ENCODE measurements around the gene NOTUM. TPM values are rescaled to one million over a fixed set of nuclear protein-coding genes. Genes with fewer than 3 reads are reported as not detected.
A peak's percentile ranks its signal among the peaks of the same experiment; 100 is the strongest.

Gene NOTUM
- total RNA-seq, 2 experiments from 2014 or later = not detected

DNA sequence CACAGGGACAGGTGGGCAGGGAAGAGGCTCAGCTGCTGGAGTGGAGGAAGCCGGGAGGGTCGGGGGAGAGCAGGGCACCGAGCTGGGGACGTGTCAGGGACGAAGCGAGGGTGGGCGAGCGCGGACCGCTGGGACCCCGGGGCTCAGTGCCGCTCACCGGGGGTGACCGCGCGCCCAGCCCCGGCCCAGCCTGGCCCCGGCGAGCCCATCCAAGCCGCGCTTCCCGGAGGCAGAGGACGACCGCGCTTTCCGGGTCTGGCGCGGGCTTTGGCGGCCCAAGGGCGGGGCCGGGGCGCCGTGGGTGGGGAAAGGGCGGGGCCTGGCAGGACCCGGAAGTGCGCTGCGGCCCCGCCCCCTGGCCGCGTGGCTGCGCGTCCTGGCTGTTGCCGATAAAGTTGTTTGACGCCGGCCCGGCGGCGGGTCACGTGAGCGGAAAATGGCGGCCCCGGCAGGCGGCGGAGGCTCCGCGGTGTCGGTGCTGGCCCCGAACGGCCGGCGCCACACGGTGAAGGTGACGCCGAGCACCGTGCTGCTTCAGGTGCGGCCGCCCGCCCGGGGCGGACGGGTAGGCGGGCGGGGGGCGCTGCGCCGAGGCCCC lies 16.3 kb upstream of the NOTUM start, which contains the start of gene ASPSCR1:
Gene ASPSCR1 (plus strand): TSS at position 419 of the 598 bp plus-strand sequence. CDS start 18 bp downstream, at position 437.
- TF ChIP-seq, protein P1, sequence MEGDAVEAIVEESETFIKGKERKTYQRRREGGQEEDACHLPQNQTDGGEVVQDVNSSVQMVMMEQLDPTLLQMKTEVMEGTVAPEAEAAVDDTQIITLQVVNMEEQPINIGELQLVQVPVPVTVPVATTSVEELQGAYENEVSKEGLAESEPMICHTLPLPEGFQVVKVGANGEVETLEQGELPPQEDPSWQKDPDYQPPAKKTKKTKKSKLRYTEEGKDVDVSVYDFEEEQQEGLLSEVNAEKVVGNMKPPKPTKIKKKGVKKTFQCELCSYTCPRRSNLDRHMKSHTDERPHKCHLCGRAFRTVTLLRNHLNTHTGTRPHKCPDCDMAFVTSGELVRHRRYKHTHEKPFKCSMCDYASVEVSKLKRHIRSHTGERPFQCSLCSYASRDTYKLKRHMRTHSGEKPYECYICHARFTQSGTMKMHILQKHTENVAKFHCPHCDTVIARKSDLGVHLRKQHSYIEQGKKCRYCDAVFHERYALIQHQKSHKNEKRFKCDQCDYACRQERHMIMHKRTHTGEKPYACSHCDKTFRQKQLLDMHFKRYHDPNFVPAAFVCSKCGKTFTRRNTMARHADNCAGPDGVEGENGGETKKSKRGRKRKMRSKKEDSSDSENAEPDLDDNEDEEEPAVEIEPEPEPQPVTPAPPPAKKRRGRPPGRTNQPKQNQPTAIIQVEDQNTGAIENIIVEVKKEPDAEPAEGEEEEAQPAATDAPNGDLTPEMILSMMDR (IDR thresholded peaks at IDR 0.05) = no peak
- H3K4me1 Mint-ChIP-seq (ENCODE audit: low read depth) = peaks cover 42% of the 10 kb centered on the region
- peaks cover 50% of the 10 kb centered on the region for H3K4me1 ChIP-seq (ENCODE audit: insufficient read depth, low read length)
- H3K27ac Mint-ChIP-seq = peak within 1 kb of the TSS; percentile 95
- H3K9me3 ChIP-seq (ENCODE audit: control insufficient read depth in 1 of 2, insufficient read depth in 1 of 2, low read length in 2 of 2) = peaks cover 0 to 10% of the 10 kb centered on the region in 2 experiments
- ATAC-seq (ENCODE audit: poor library complexity) (peak; percentile 88), DNase-seq (peak; percentile 81 to 96 (median 90))
- ChIA-PET CTCF (interaction anchor here (1.7 to 2.7 kb wide), 3 partner anchors 10 to 18 kb away, joined by 4 to 21 read pairs (median 15); no protein-coding TSS in a partner anchor), POLR2A (interaction anchor here (0.7 to 3.5 kb wide), 9 partner anchors 10 to 542 kb away, joined by 3 to 26 read pairs (median 4); partner anchors contain the start of genes CENPX, FOXK2, LRRC45 and MAFG)
- no peaks in the 10 kb centered on the region for H3K27me3 Mint-ChIP-seq
- peaks cover 22% of the 10 kb centered on the region for H3K36me3 Mint-ChIP-seq (ENCODE audit: low read depth)
- peak within 1 kb of the TSS; percentile 99 for H3K4me3 Mint-ChIP-seq
- no peaks in the 10 kb centered on the region for H3K9me3 Mint-ChIP-seq
- H3K36me3 ChIP-seq (ENCODE audit: insufficient read depth, low read length) = peaks cover 16% of the 10 kb centered on the region
- H3K27me3 ChIP-seq (ENCODE audit: control insufficient read depth in 1 of 2, insufficient read depth in 2 of 2, low read length in 2 of 2) = no peaks in the 10 kb centered on the region
- peak within 1 kb of the TSS; percentile 18 to 75 for H3K27ac ChIP-seq (ENCODE audit: low read depth in 1 of 2, low read length in 2 of 2)
- intact Hi-C loops (cut with DNase I, micrococcal nuclease) = loop anchor here in 1 of 2 experiments (1.0 to 2.0 kb wide), 3 partner anchors 9 to 45 kb away; partner anchors contain the start of genes CENPX and NOTUM
- peak within 1 kb of the TSS; percentile 68 for H3K4me3 ChIP-seq (ENCODE audit: low read length)

DNA sequence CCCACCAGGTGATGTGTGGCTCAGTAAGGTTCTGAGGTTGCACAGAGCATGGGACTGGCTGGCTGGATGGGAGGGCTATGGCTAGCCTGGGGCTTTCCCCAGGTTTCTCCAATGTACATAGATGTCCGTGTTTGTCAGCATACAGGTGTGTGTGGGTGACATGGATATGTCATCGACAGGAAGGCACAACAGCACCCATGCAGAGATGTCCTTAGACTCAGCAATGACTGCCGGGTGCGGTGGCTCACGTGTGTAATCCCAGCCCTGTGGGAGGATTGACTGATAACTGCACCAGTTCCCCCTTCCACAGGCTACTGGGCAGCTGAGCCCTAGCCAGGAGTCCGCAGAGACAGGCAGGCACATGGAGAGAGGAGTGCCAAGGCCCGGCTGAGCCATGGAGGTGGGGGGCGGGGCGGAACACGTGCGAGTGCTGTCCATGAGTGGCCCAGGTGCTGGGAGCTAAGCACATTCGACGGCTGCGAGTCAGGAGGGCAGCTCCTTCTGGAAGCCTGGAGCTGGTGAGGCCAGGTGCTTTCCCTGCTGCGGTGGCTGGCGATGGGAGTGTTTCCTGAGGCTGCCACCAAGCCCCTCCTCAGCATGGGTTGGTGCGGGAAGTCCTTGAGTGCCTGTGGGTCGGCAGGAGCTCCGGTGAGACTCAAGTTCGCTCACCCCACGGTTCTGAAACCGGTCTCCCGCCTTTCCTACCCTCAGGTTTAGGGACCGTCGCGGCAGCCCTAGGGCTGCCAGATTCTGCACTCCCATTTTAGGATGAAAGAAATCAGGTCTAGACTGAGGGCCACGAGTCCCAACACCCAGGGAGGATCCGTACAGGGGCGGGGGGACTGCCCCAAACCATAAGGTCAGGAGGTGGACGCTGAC lies 15.6 kb upstream of the NOTUM start:
- Mint-ChIP-seq H3K27me3 (no peaks in the 10 kb centered on the region), H3K9me3 (no peaks in the 10 kb centered on the region), H3K36me3 (ENCODE audit: low read depth) (peaks cover 21% of the 10 kb centered on the region), H3K4me1 (ENCODE audit: low read depth) (peaks cover 39% of the 10 kb centered on the region), H3K27ac (peak overlapping the region; percentile 95), H3K4me3 (peak overlapping the region; percentile 99)
- ChIA-PET POLR2A (interaction anchor here (0.7 to 3.5 kb wide), 9 partner anchors 9 to 543 kb away, joined by 3 to 26 read pairs (median 4); partner anchors contain the start of genes CENPX, FOXK2, LRRC45 and MAFG), CTCF (interaction anchor here (1.7 to 2.7 kb wide), 2 partner anchors 9 to 17 kb away, joined by 4 to 21 read pairs; no protein-coding TSS in a partner anchor)
- DNase-seq (peak in 5 of 14 experiments; percentile 5 to 68 (median 32)), ATAC-seq (ENCODE audit: poor library complexity) (peak; percentile 25)
- intact Hi-C loops (cut with DNase I, micrococcal nuclease) = loop anchor here in 1 of 2 experiments (1.0 to 2.0 kb wide), 3 partner anchors 8 to 46 kb away; partner anchors contain the start of genes CENPX and NOTUM
- H3K4me1 ChIP-seq (ENCODE audit: insufficient read depth, low read length) = peaks cover 50% of the 10 kb centered on the region
- H3K9me3 ChIP-seq (ENCODE audit: control insufficient read depth in 1 of 2, insufficient read depth in 1 of 2, low read length in 2 of 2) = peaks cover 0 to 10% of the 10 kb centered on the region in 2 experiments
- no peaks in the 10 kb centered on the region for H3K27me3 ChIP-seq (ENCODE audit: control insufficient read depth in 1 of 2, insufficient read depth in 2 of 2, low read length in 2 of 2)
- H3K4me3 ChIP-seq (ENCODE audit: low read length) = peak overlapping the region; percentile 68
- peak overlapping the region; percentile 18 to 75 for H3K27ac ChIP-seq (ENCODE audit: low read depth in 1 of 2, low read length in 2 of 2)
- TF ChIP-seq, protein P1 (IDR thresholded peaks at IDR 0.05) = no peak
- peaks cover 16% of the 10 kb centered on the region for H3K36me3 ChIP-seq (ENCODE audit: insufficient read depth, low read length)

DNA sequence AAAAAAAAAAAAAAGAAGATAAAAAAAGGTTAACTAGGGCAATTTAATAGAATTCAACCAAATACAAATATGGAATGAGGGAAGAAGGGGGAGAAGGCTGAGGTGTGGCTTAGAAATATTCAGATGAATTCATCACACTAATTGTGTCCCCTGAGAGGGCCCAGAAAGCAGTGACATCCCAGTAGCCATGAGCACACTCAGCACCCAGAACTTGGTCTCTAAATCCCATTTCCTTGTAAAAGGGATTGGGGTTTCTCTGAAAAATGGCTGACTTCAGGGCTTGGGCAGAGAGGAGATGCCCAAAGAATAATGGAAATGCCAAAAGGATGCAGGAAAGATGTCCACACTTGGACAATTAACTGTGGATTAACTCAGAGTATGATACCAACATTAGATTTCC lies 12.4 kb upstream of the NOTUM start:
- Mint-ChIP-seq H3K36me3 (ENCODE audit: low read depth) (peaks cover 5% of the 10 kb centered on the region), H3K9me3 (no peaks in the 10 kb centered on the region), H3K4me3 (no peak overlapping the region), H3K4me1 (ENCODE audit: low read depth) (peaks cover 22% of the 10 kb centered on the region), H3K27ac (no peak overlapping the region), H3K27me3 (no peaks in the 10 kb centered on the region)
- Histone ChIP-seq H3K36me3 (ENCODE audit: insufficient read depth, low read length) (no peaks in the 10 kb centered on the region), H3K27ac (ENCODE audit: low read depth in 1 of 2, low read length in 2 of 2) (no peak overlapping the region), H3K4me3 (ENCODE audit: low read length) (no peak overlapping the region), H3K9me3 (ENCODE audit: control insufficient read depth in 1 of 2, insufficient read depth in 1 of 2, low read length in 2 of 2) (peaks cover 0 to 10% of the 10 kb centered on the region in 2 experiments), H3K27me3 (ENCODE audit: control insufficient read depth in 1 of 2, insufficient read depth in 2 of 2, low read length in 2 of 2) (no peaks in the 10 kb centered on the region), H3K4me1 (ENCODE audit: insufficient read depth, low read length) (peaks cover 32% of the 10 kb centered on the region)
- DNase-seq (no peak), ATAC-seq (ENCODE audit: poor library complexity) (no peak)
- POLR2A ChIA-PET = no interaction called here
- intact Hi-C loops (cut with DNase I, micrococcal nuclease) = no loop called here
- TF ChIP-seq, protein P1 (IDR thresholded peaks at IDR 0.05) = no peak
- CTCF ChIA-PET = interaction anchor here (2.0 kb wide), 1 partner anchor 14 kb away, joined by 8 read pairs; no protein-coding TSS in a partner anchor

Data from CD4-positive, alpha-beta T cell (primary cell).